ENCODE results near the gene RGL2.
A peak's percentile ranks its signal among the peaks of the same experiment; 100 is the strongest.
"Not testable (repeated sequence)": the region's sequence is repeated elsewhere in the genome, so short reads cannot be mapped to it uniquely, and the experiment has no call there.

The RGL2 gene

GRCh38 chr6:33273924-33274902 lies 24.5 kb downstream of the RGL2 start:
- no peak for DNase-seq (ENCODE audit: low read depth in 2 of 2)

DNA sequence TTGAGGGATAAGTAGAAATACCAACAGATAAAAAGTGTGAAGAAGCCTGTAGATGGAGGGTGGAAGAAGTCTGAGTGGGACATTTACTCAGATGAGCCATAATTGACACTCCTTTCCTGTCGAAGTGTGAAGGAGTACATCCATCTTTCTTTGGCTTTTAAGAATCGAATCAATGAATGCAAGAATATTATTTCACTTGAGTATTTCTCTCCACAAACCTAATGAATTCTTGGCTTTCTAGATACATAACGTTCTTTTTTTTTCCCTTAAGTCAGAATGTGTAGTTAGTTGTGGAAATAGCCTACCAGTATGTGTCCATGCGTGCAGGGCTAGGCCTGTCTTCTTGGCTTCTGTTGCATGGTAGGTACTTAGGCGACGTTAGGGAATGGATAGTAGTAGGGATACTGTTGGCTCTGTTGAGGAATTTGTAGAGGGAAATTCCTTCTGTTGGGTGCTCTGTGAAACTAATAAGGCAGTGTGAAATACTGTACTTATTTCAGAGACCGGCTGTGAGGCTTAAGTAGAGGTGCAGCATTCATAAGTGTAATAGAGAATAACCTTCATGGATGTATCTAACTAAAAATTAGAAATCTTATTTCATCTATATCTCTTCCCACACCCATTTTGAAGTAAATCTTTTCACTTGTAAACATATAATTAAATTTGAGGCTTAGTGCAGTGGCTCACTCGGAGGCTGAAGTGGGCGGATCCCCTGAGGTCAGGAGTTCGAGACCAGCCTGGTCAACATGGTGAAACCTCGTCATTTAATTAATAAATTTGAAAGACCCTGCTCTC lies 25.4 kb downstream of the RGL2 start:
- no peak for DNase-seq (ENCODE audit: low read depth in 2 of 2)

- no peak for DNase-seq (ENCODE audit: low read depth in 2 of 2)
These were observed 26.2 kb downstream of the RGL2 start for GRCh38 chr6:33272275-33273128.

GRCh38 chr6:33271468-33272274 lies 27.1 kb downstream of the RGL2 start, which contains the start of the genes RPS18 and VPS52:
TSS of gene RPS18 (plus strand) at chr6:33272075. CDS start at chr6:33272120, 45 bp downstream.
TSS of gene VPS52 (minus strand) at chr6:33271876. CDS start at chr6:33271675, 201 bp downstream.
- DNase-seq (ENCODE audit: low read depth in 2 of 2) = peak; percentile 74 to 82

DNA sequence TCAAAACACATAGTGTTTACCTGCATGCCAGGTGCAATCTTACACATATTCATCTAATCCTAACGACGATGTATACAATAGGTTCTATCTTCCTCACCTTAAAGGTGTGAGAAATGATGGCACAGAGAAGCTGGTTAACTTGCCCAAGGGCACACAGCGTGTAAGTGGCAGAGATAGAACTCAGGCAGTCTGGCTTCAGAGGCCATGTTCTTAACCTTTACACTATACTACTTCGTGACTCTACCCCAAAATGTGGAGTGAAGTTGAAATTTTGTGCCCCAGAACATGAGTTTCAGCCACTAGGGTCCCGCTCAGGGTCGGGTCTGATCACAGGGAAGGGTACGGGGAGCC lies 27.6 kb downstream of the RGL2 start:
- DNase-seq (ENCODE audit: low read depth in 2 of 2) = no peak

DNA sequence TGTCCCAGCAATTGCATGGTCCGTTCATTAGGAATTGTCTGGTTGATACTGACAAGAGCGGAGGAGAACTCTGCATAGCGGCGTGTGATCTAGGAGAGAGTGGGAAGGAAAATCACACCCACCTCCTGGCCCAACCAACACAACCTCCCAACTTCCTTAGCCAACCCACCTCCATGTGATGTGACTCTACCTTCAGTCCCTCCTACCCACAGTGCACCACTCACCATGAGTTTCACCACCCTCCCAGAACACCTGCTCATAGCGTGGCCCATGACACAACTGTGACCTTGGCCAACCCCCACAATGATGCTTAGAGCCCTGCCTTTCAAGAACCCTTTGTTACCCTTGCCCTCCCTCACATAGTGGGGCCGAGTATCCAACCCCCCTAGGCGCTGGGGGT lies 34.7 kb downstream of the RGL2 start:
- DNase-seq (ENCODE audit: low read depth in 2 of 2) = no peak

- DNase-seq (ENCODE audit: low read depth in 2 of 2) = not testable (repeated sequence)
These were observed 36.3 kb downstream of the RGL2 start for GRCh38 chr6:33262490-33262889.

DNA sequence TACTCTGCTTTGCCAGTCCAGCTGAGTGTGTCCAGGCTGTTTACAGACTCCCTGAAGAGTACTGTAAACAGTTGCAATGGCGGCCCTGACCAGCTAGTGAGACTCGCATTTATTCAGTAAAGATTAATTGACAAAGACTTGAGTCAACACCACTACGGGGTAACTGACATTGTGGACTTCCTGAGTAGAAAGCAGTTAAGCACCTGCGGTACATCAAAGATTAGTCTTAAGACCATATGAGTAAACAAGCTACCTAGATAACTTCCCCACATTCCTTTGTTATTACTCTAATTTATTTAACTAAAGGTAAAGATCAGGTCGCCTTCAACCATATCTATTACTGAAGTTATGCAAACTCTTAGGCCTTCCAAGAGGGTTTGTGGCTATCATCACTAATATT lies 39.7 kb downstream of the RGL2 start:
- DNase-seq (ENCODE audit: low read depth in 2 of 2) = no peak

DNA sequence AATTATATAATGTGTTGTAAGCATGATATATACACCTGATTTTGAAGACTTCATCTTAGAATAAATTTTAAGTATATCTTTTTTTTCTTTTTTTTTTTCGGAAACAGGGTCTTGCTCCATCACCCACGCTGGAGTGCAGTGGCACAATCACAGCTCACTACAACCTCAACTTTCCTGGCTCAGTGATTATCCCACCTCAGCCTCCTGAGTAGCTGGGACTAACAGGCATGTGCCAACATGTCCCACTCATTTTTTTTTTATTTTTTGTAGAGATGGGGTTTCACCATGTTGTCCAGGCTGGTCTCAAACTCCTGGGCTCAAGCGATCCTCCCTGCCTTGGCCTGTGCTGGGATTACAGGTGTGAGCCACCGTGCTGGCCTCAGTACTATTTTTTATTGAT lies 44.2 kb downstream of the RGL2 start:
- DNase-seq (ENCODE audit: low read depth in 2 of 2) = no peak

- DNase-seq (ENCODE audit: low read depth in 2 of 2) = no peak
These were observed 46.0 kb downstream of the RGL2 start for GRCh38 chr6:33252759-33253158.

DNA sequence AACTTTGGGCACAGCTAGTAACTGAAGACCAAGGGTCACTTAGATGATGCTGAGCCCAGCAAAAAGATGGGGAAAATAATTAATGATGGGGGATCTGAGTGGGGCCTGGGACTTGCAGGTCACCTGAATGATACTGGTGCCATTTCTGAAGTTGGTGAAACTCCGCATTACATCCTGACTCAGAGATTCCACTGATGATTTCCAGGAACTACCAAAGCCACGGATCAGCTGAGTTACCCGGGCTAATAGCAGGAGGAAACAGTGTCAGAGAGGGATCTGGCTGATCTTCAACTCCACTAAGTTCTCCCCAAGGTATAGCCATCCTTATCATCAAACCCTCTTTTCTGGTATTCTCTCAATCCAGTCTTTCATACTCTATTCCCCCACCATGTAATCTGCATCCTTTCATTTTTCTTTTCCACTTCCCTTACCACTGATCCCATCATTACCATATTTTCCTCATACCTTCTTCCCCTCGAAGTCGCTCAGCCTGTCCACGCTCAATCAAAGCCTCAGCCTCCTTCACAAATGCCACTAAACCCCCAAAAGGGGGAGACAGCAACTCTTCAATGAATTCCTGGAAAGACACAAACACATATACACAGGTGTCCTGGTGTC lies 47.2 kb downstream of the RGL2 start:
- DNase-seq (ENCODE audit: low read depth in 2 of 2) = no peak

DNA sequence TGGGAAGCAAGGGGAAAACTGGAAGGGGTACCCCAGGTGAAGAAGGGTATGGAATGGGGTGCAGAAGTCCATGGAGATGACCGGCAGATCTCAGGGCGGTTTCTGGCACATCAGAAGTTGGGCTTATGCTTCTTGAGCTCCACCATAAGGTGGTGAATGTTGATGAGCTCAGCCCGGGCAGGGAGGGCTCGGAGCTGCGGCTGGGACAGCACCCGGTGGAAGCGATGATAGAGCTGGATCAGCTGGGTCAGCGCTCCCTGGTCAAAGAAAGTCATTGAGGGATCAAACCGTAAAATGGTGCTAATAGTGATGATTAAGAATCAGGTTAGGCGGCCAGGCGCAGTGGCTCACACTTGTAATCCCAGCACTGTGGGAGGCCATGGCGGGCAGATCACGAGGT lies 48.0 kb downstream of the RGL2 start:
- DNase-seq (ENCODE audit: low read depth in 2 of 2) = no peak

GRCh38 chr6:33249732-33250630 lies 48.8 kb downstream of the RGL2 start:
- no peak for DNase-seq (ENCODE audit: low read depth in 2 of 2)

- DNase-seq (ENCODE audit: low read depth in 2 of 2) = peak; percentile 85 to 90
These were observed 49.6 kb downstream of the RGL2 start for GRCh38 chr6:33248932-33249731.

DNA sequence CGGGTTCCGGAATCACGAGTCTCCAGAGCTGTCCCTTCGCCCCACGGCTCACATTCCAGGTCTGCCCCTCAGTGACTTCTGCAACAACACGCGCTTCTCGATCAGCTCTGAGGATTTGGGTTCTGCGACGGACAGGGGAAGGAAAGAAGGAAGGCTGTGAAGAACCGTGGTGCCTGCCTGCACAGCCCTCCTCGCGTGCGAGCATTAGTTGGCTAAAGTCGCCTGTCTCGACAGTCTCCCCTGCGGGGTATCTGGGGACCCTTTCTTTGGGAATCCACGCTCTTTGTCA lies 50.2 kb downstream of the RGL2 start:
- DNase-seq (ENCODE audit: low read depth in 2 of 2) = peak in 1 of 2 donors; percentile 9

DNA sequence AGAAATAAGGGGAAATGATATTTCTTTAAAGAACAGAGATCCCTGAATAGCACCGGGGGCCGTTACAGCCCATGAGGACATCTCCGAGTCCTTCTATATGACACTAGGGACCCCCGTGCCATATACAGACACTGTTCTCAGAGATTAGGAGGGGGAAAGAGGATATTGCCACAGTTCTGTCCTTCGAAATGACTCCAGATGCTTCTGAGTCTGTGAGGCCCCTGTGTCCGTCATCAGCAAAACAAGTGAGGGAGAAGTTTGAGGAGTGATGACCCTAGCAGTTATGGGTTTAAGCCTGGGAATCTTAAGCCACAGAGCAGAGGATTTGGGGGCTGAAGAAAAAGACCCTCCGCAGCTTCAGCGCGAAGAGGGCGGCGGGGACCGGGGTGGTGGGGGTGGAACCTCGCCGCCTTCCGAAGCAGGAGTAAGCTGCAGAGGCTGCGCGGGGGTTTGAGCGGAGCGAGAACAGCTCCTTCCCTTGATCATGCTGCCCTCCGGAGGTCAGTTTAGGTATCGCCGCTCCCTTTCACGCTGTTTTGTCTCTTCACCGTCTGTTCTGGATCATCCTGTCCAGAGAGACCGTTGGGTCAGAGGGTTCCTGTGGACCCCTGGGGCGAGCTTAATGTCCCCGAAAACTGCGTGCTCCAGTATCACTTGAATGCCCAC lies 50.6 kb downstream of the RGL2 start:
- peak; percentile 86 to 91 for DNase-seq (ENCODE audit: low read depth in 2 of 2)

DNA sequence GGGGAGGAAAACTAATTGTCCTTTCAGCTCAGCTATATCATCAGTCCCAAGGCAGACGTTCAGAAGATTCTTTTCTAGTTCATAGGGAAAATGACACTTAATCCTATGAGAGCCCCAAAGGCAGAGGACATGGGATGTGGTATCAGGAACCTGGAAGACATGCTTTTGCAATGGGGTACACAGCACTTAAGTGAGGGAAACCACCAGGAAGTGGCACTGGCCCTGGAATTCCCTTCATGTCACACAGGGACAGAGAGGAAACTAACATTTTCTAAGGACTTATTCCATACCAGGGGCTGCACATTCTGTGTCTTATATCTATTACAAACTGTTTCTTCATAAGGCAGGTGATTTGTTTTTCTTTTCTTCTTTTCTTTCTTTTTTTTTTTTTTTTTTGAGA lies 55.3 kb downstream of the RGL2 start:
- DNase-seq (ENCODE audit: low read depth in 2 of 2) = no peak

GRCh38 chr6:33241968-33242367 lies 56.8 kb downstream of the RGL2 start:
- DNase-seq (ENCODE audit: low read depth in 2 of 2) = no peak

Data from stimulated activated CD8-positive, alpha-beta memory T cell treated with anti-CD3 and anti-CD28 coated beads, Interleukin-7, amount 100 ng/mL, for 1 hour (primary cell).